RPMI7951 (cell line): Measurements from ENCODE around the gene PRAC2. TPM values are rescaled to one million over a fixed set of nuclear protein-coding genes. Genes with fewer than 3 reads are reported as not detected.
A peak's percentile ranks its signal among the peaks of the same experiment; 100 is the strongest.

Source experiments
- DNase-seq: peaks from one replicate; pipeline ENCODE4 v3.0.0-alpha.2; 2012; ENCODE audit warnings: low read depth
- total RNA-seq: library from RNA; depleted of rRNA; stranded (reverse); fragments of >200 nt; shearing (Covaris generic); gene quantifications from 2 replicates; pipeline ENCODE4 v1.2.3, GENCODE V29; 2014

PRAC2 gene
- total RNA-seq, 1 experiment from 2014 or later: 2.4 TPM

GRCh38 chr17:48733632-48734328, 10.8 kb downstream of the PRAC2 start:
- no peak for DNase-seq

- DNase-seq: no peak
Observed at GRCh38 chr17:48734333-48735061, 11.5 kb downstream of the PRAC2 start.

GRCh38 chr17:48735062-48735351, 12.0 kb downstream of the PRAC2 start:
- DNase-seq: no peak

GRCh38 chr17:48737330-48738043, 14.5 kb downstream of the PRAC2 start:
- DNase-seq: no peak

- DNase-seq: no peak
Observed at GRCh38 chr17:48738424-48738802, 15.4 kb downstream of the PRAC2 start.

- DNase-seq: no peak
Observed at GRCh38 chr17:48738803-48739526, 16.0 kb downstream of the PRAC2 start.

- DNase-seq: no peak
Observed at GRCh38 chr17:48740537-48740936, 17.6 kb downstream of the PRAC2 start.

- no peak for DNase-seq
Observed at GRCh38 chr17:48745381-48746275, 22.6 kb downstream of the PRAC2 start.

- DNase-seq: no peak
Observed at GRCh38 chr17:48746916-48747444, 24.0 kb downstream of the PRAC2 start.

- no peak for DNase-seq
Observed at GRCh38 chr17:48747445-48748363, 24.7 kb downstream of the PRAC2 start.

- no peak for DNase-seq
Observed at GRCh38 chr17:48748718-48749566, 26.0 kb downstream of the PRAC2 start.

- DNase-seq: no peak
Observed at GRCh38 chr17:48749621-48750553, 26.9 kb downstream of the PRAC2 start.

- no peak for DNase-seq
Observed at GRCh38 chr17:48751172-48751571, 28.2 kb downstream of the PRAC2 start.

- no peak for DNase-seq
Observed at GRCh38 chr17:48751733-48752398, 28.9 kb downstream of the PRAC2 start.

GRCh38 chr17:48752399-48753288, 29.7 kb downstream of the PRAC2 start:
- no peak for DNase-seq

- peak; percentile 56 for DNase-seq
Observed at GRCh38 chr17:48753794-48754499, 31.0 kb downstream of the PRAC2 start.
